DND-41 (cell line): ENCODE measurements around the gene MTHFR.

Experiments
- EZH2 ChIP-seq: IDR thresholded peaks from 3 replicates; pipeline ENCODE4 v1.6.1; 2012; ENCODE audit warnings: borderline replicate concordance, low read depth, mild to moderate bottlenecking, moderate library complexity, low read length, inconsistent platforms; ENCODE audit not compliant: severe bottlenecking
- TF ChIP-seq, protein P1 (sequence below): IDR thresholded peaks from 2 replicates; pipeline ENCODE4 v1.5.1; 2012; ENCODE audit warnings: borderline replicate concordance, low read length, moderate library complexity, mild to moderate bottlenecking; ENCODE audit not compliant: poor library complexity, severe bottlenecking; ENCODE audit errors: extremely low read depth

- TF ChIP-seq, protein P1, sequence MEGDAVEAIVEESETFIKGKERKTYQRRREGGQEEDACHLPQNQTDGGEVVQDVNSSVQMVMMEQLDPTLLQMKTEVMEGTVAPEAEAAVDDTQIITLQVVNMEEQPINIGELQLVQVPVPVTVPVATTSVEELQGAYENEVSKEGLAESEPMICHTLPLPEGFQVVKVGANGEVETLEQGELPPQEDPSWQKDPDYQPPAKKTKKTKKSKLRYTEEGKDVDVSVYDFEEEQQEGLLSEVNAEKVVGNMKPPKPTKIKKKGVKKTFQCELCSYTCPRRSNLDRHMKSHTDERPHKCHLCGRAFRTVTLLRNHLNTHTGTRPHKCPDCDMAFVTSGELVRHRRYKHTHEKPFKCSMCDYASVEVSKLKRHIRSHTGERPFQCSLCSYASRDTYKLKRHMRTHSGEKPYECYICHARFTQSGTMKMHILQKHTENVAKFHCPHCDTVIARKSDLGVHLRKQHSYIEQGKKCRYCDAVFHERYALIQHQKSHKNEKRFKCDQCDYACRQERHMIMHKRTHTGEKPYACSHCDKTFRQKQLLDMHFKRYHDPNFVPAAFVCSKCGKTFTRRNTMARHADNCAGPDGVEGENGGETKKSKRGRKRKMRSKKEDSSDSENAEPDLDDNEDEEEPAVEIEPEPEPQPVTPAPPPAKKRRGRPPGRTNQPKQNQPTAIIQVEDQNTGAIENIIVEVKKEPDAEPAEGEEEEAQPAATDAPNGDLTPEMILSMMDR: no peak
- TF ChIP-seq EZH2: no peak
Measured at GRCh38 chr1:11842154-11843041, 36.6 kb upstream of the MTHFR start.
